ENCODE data around the gene SLC9A7. TPM values are rescaled to one million over a fixed set of nuclear protein-coding genes. Genes with fewer than 3 reads are reported as not detected.

The SLC9A7 gene
- total and polyA plus RNA-seq, 7 experiments from 2014 or later: 1.3 to 11.3 (median 3.2) TPM

DNA sequence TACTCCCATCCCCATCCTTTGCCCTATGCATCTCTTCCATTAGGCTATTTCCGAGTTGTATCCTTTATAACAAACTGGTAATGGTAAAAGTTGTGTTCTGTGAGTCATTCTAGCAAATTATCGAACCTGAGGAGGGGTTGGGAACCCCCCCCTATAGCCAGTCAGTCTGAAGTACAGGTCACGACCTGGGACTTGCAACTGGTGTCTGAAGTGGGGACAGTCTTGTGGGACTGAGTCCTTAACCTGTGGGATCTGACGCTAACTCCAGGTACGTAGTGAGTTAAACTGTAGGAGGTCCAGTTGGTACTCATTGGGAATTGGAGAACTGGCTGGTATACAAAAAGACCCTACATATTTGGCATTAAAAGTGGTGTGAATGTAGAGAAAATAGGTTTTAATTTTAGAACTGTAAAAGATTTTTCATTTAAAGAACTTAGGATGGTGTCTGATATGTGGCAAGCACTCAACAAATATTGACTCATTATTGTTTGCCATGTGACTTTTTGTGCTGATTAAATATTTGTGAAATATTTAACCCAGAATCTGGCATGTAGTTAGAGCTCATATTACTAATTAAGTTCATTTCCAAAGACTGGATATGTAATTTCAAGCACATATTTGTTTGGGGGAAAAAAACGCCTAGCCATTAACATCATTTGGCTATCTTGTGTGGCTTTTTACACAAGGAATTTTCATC lies 134.7 kb downstream of the SLC9A7 start:
- no peak overlapping the region for H3K4me3 Mint-ChIP-seq
- no peaks in the 10 kb centered on the region for H3K27me3 ChIP-seq (ENCODE audit: control insufficient read depth in 2 of 2, insufficient read depth in 2 of 2, low read length in 2 of 2)
- H3K4me1 Mint-ChIP-seq: peaks cover 0 to 31% (median 9%) of the 10 kb centered on the region in 7 donors
- intact Hi-C loops (cut with micrococcal nuclease): no loop called here
- ATAC-seq (no peak), DNase-seq (no peak)
- CTCF ChIA-PET: no interaction called here
- H3K36me3 ChIP-seq (ENCODE audit: control insufficient read depth in 2 of 3, insufficient read depth in 3 of 3, low read length in 3 of 3): no peaks in the 10 kb centered on the region
- H3K4me3 ChIP-seq (ENCODE audit: low read length): no peak overlapping the region
- no peak overlapping the region for H3K27ac ChIP-seq (ENCODE audit: low read depth, low read length)
- no peaks in the 10 kb centered on the region for H3K9me3 ChIP-seq (ENCODE audit: control insufficient read depth in 2 of 3, low read length in 3 of 3)
- POLR2A ChIA-PET: no interaction called here
- no peaks in the 10 kb centered on the region for H3K27me3 Mint-ChIP-seq
- H3K9me3 Mint-ChIP-seq: peaks cover 0 to 7% (median 0%) of the 10 kb centered on the region in 11 donors
- peaks cover 0 to 6% of the 10 kb centered on the region in 2 donors for H3K4me1 ChIP-seq (ENCODE audit: control insufficient read depth in 2 of 2, insufficient read depth in 2 of 2, low read length in 2 of 2)
- no peak overlapping the region for H3K27ac Mint-ChIP-seq
- peaks cover 0 to 18% (median 6%) of the 10 kb centered on the region in 5 donors for H3K36me3 Mint-ChIP-seq

DNA sequence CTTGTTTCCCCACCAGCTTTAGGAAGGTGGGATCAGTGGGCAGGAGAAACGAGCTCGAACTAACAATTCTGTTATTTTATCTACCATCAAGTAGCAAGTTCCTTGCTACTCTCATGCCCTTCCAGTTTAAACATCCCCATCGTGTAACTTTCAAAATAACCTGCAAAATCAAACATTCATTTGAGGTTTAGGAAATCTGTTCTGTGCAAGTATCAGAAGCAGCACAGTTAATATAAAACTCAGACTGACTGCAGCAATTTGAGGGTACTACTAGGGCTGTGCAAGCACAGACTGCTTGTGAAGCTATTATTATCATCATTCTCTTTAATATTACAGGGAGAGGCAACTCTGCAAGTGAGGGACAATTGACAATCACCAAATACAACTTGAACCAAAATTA lies 137.3 kb downstream of the SLC9A7 start:
- DNase-seq (no peak), ATAC-seq (no peak)
- Histone ChIP-seq H3K4me1 (ENCODE audit: control insufficient read depth in 2 of 2, insufficient read depth in 2 of 2, low read length in 2 of 2) (peaks cover 0 to 14% of the 10 kb centered on the region in 2 donors), H3K36me3 (ENCODE audit: control insufficient read depth in 2 of 3, insufficient read depth in 3 of 3, low read length in 3 of 3) (no peaks in the 10 kb centered on the region), H3K9me3 (ENCODE audit: control insufficient read depth in 2 of 3, low read length in 3 of 3) (no peaks in the 10 kb centered on the region), H3K27ac (ENCODE audit: low read depth, low read length) (no peak overlapping the region), H3K4me3 (ENCODE audit: low read length) (no peak overlapping the region), H3K27me3 (ENCODE audit: control insufficient read depth in 2 of 2, insufficient read depth in 2 of 2, low read length in 2 of 2) (no peaks in the 10 kb centered on the region)
- H3K4me3 Mint-ChIP-seq: no peak overlapping the region
- peaks cover 0 to 29% (median 22%) of the 10 kb centered on the region in 5 donors for H3K36me3 Mint-ChIP-seq
- POLR2A ChIA-PET: interaction anchor here (1.0 kb wide), 1 partner anchor 10 kb away, joined by 3 read pairs; no protein-coding TSS in a partner anchor
- CTCF ChIA-PET: no interaction called here
- H3K27ac Mint-ChIP-seq: no peak overlapping the region
- H3K27me3 Mint-ChIP-seq: peaks cover 0 to 14% (median 9%) of the 10 kb centered on the region in 5 donors
- H3K4me1 Mint-ChIP-seq: peaks cover 0 to 23% (median 2%) of the 10 kb centered on the region in 7 donors
- peaks cover 0 to 24% (median 3%) of the 10 kb centered on the region in 11 donors for H3K9me3 Mint-ChIP-seq
- intact Hi-C loops (cut with micrococcal nuclease): no loop called here

DNA sequence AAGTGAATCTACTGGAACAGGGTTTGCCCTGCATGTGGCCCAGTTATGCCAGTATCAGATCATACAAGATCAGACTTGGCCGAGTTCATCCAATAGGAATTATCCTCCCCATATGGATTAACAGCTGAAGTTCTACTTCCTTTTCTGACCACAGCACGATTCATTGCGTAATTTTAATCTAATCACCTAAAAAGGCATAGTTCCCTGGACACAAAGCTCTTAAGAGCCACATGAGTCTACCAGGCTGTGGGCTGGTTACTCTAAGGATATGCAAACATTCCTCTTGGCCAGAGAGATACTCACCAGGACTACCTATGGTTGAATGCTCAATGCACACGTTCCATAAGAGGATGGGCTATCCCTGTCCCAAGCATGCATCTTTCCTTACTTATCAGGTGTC lies 138.4 kb downstream of the SLC9A7 start:
- Mint-ChIP-seq H3K36me3 (peaks cover 0 to 29% (median 22%) of the 10 kb centered on the region in 5 donors), H3K4me1 (peaks cover 0 to 19% (median 0%) of the 10 kb centered on the region in 7 donors), H3K27ac (no peak overlapping the region), H3K9me3 (peaks cover 0 to 24% (median 3%) of the 10 kb centered on the region in 11 donors), H3K4me3 (no peak overlapping the region), H3K27me3 (peaks cover 0 to 18% (median 10%) of the 10 kb centered on the region in 5 donors)
- DNase-seq: no peak
- H3K4me1 ChIP-seq (ENCODE audit: control insufficient read depth in 2 of 2, insufficient read depth in 2 of 2, low read length in 2 of 2): peaks cover 0 to 12% of the 10 kb centered on the region in 2 donors
- no peaks in the 10 kb centered on the region for H3K36me3 ChIP-seq (ENCODE audit: control insufficient read depth in 2 of 3, insufficient read depth in 3 of 3, low read length in 3 of 3)
- no peaks in the 10 kb centered on the region for H3K27me3 ChIP-seq (ENCODE audit: control insufficient read depth in 2 of 2, insufficient read depth in 2 of 2, low read length in 2 of 2)
- intact Hi-C loops (cut with micrococcal nuclease): no loop called here
- no peak overlapping the region for H3K4me3 ChIP-seq (ENCODE audit: low read length)
- no peak for ATAC-seq
- no peaks in the 10 kb centered on the region for H3K9me3 ChIP-seq (ENCODE audit: control insufficient read depth in 2 of 3, low read length in 3 of 3)
- ChIA-PET POLR2A (interaction anchor here (1.0 kb wide), 1 partner anchor 9 kb away, joined by 3 read pairs; no protein-coding TSS in a partner anchor), CTCF (no interaction called here)
- H3K27ac ChIP-seq (ENCODE audit: low read depth, low read length): no peak overlapping the region

DNA sequence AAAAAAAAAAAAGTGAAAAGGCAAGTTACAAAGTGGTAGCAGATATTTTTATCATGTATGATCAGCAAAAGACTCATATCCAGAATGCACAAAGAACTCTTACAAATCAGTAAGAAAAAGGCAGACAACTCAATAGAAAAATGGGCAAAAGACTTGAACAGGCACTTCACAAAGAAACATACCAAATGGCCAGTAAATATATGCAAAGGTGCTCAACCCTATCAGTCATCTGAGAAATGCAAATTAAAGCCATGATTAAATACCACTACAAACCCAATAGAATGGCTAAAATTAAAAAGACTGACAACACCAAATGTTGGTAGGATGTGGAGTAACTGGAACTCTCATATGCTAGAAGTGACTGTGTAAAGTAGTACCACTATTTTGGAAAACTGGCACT lies 140.0 kb downstream of the SLC9A7 start:
- Histone ChIP-seq H3K36me3 (ENCODE audit: control insufficient read depth in 2 of 3, insufficient read depth in 3 of 3, low read length in 3 of 3) (no peaks in the 10 kb centered on the region), H3K4me1 (ENCODE audit: control insufficient read depth in 2 of 2, insufficient read depth in 2 of 2, low read length in 2 of 2) (peaks cover 0 to 12% of the 10 kb centered on the region in 2 donors), H3K9me3 (ENCODE audit: control insufficient read depth in 2 of 3, low read length in 3 of 3) (no peaks in the 10 kb centered on the region), H3K4me3 (ENCODE audit: low read length) (no peak overlapping the region), H3K27me3 (ENCODE audit: control insufficient read depth in 2 of 2, insufficient read depth in 2 of 2, low read length in 2 of 2) (no peaks in the 10 kb centered on the region), H3K27ac (ENCODE audit: low read depth, low read length) (no peak overlapping the region)
- ChIA-PET CTCF (no interaction called here), POLR2A (no interaction called here)
- ATAC-seq: no peak
- DNase-seq: no peak
- intact Hi-C loops (cut with micrococcal nuclease): no loop called here
- Mint-ChIP-seq H3K9me3 (peaks cover 0 to 24% (median 3%) of the 10 kb centered on the region in 11 donors), H3K36me3 (peaks cover 0 to 30% (median 22%) of the 10 kb centered on the region in 5 donors), H3K4me1 (peaks cover 0 to 26% (median 0%) of the 10 kb centered on the region in 7 donors), H3K27ac (no peak overlapping the region), H3K4me3 (no peak overlapping the region), H3K27me3 (peaks cover 0 to 24% (median 10%) of the 10 kb centered on the region in 5 donors)

DNA sequence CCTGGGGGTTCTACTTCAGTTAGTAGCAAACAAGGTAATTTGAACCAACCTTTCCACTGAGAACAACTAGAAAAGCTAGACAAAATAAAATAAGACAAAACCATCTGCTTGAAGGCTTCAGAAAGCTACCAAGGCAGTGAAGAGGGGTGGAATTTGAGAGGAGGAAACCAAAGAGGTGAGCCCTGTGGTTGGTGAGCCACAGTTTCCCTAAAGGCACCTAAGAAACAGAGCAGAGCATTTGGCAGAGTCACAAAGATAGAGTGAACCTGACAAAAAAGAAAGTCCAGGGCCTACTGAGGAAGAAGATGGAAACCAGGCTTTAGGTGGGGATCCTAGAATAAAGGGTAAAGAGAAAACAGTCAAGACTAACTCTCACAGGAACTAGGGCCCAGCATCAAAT lies 141.0 kb downstream of the SLC9A7 start:
- Mint-ChIP-seq H3K27me3 (peaks cover 0 to 28% (median 10%) of the 10 kb centered on the region in 5 donors), H3K4me3 (peak overlapping the region in 1 of 10 donors; percentile 60), H3K36me3 (peaks cover 0 to 36% (median 22%) of the 10 kb centered on the region in 5 donors), H3K9me3 (peaks cover 0 to 24% (median 3%) of the 10 kb centered on the region in 11 donors), H3K4me1 (peaks cover 0 to 33% (median 8%) of the 10 kb centered on the region in 7 donors), H3K27ac (peak overlapping the region in 1 of 9 donors; percentile 77)
- Histone ChIP-seq H3K4me3 (ENCODE audit: low read length) (no peak overlapping the region), H3K9me3 (ENCODE audit: control insufficient read depth in 2 of 3, low read length in 3 of 3) (no peaks in the 10 kb centered on the region), H3K27ac (ENCODE audit: low read depth, low read length) (no peak overlapping the region), H3K36me3 (ENCODE audit: control insufficient read depth in 2 of 3, insufficient read depth in 3 of 3, low read length in 3 of 3) (no peaks in the 10 kb centered on the region), H3K4me1 (ENCODE audit: control insufficient read depth in 2 of 2, insufficient read depth in 2 of 2, low read length in 2 of 2) (peaks cover 5 to 12% of the 10 kb centered on the region in 2 donors), H3K27me3 (ENCODE audit: control insufficient read depth in 2 of 2, insufficient read depth in 2 of 2, low read length in 2 of 2) (no peaks in the 10 kb centered on the region)
- DNase-seq: no peak
- ATAC-seq: no peak
- intact Hi-C loops (cut with micrococcal nuclease): no loop called here
- CTCF ChIA-PET: no interaction called here
- POLR2A ChIA-PET: no interaction called here

DNA sequence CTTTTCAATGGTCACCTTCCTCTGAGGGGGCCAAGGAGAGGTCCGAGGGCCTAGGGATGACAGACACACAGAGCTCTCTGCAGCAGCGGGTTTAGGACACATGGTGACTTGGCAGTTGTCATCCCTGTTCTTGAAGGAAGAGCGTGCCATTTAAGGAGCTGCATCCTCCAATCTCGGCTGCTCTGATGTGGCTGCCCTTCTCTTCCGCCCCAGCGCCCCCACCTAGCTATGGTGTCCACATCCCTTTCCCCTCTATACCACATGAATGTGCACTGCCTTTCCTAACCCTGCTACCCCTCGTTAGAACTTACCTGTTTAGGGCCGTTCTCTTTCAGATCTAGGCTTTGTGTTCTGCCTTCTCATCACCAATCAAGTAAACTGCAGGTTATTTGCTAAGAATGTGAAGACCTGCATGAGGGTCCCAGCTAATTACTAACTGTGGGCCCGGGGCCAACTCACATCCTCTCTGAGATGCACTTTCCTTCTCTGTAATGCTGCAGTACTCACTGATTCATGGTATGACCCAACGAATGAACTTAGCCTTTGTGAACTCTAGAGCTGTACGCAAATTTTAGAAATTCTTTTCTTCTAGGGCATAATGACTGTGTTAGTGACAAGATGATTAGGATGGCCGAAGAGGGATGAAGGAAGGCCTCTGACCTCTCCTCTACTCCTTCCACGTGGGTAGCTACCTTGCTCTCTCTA lies 147.1 kb downstream of the SLC9A7 start:
- peaks cover 0 to 19% (median 0%) of the 10 kb centered on the region in 5 donors for H3K36me3 Mint-ChIP-seq
- POLR2A ChIA-PET: interaction anchor here (1.0 to 1.7 kb wide), 4 partner anchors 9 to 37 kb away, joined by 3 to 6 read pairs (median 5); no protein-coding TSS in a partner anchor
- H3K4me1 Mint-ChIP-seq: peaks cover 8 to 63% (median 31%) of the 10 kb centered on the region in 7 donors
- peak in 6 of 9 donors; percentile 49 to 71 (median 62) for DNase-seq
- ATAC-seq: peak; percentile 84
- H3K4me3 Mint-ChIP-seq: peak overlapping the region; percentile 22 to 80 (median 71)
- H3K27ac ChIP-seq (ENCODE audit: low read depth, low read length): no peak overlapping the region
- peak overlapping the region; percentile 35 for H3K4me3 ChIP-seq (ENCODE audit: low read length)
- no peaks in the 10 kb centered on the region for H3K27me3 ChIP-seq (ENCODE audit: control insufficient read depth in 2 of 2, insufficient read depth in 2 of 2, low read length in 2 of 2)
- no peaks in the 10 kb centered on the region for H3K9me3 Mint-ChIP-seq
- H3K27ac Mint-ChIP-seq: peak overlapping the region in 4 of 9 donors; percentile 5 to 85 (median 41)
- H3K9me3 ChIP-seq (ENCODE audit: control insufficient read depth in 2 of 3, low read length in 3 of 3): no peaks in the 10 kb centered on the region
- H3K27me3 Mint-ChIP-seq: peaks cover 0 to 17% (median under 1%) of the 10 kb centered on the region in 5 donors
- intact Hi-C loops (cut with micrococcal nuclease): loop anchor here (1.0 to 2.0 kb wide), 4 partner anchors 16 to 40 kb away; no protein-coding TSS in a partner anchor
- H3K4me1 ChIP-seq (ENCODE audit: control insufficient read depth in 2 of 2, insufficient read depth in 2 of 2, low read length in 2 of 2): peaks cover 21 to 29% of the 10 kb centered on the region in 2 donors
- no peaks in the 10 kb centered on the region for H3K36me3 ChIP-seq (ENCODE audit: control insufficient read depth in 2 of 3, insufficient read depth in 3 of 3, low read length in 3 of 3)
- CTCF ChIA-PET: interaction anchor here (0.6 to 1.2 kb wide), 2 partner anchors 32 to 143 kb away, joined by 3 read pairs; no protein-coding TSS in a partner anchor
